A549 (cell line): Measurements from ENCODE around the gene AMFR. TPM values are rescaled to one million over a fixed set of nuclear protein-coding genes. Genes with fewer than 3 reads are reported as not detected.

Experiments
- ATAC-seq, 2 experiments: fragments of 200-7000 bp in 1 of 2; fragments of >200 bp in 1 of 2; cut with Nextera tagmentation in 1 of 2; cut with Tn5 transposase in 1 of 2; 3 replicates each; pipeline versions ENCODE4 v1.8.0 to v1.9.1; 2018 to 2020; ENCODE audit warnings: mild to moderate bottlenecking in 1 of 2, moderate library complexity in 1 of 2
- CTCF ChIA-PET: fragments of 300-600 bp; sonication (Branson Sonifier 250); formaldehyde crosslinking; extraction: SDS; loops from one replicate; lab custom pipeline; 2021; ENCODE audit warnings: antibody characterized with exemption, inconsistent platforms; lab: Yijun Ruan, JAX
- POLR2A ChIA-PET: fragments of 350-600 bp; formaldehyde crosslinking; extraction: SDS; loops from one replicate; lab custom pipeline; 2021; ENCODE audit warnings: antibody characterized with exemption, inconsistent platforms; lab: Yijun Ruan, JAX
- DNase-seq, 2 experiments: peaks; one replicate each; pipeline versions ENCODE4 v3.0.0 to v3.0.0-alpha.2; 2011 to 2016; ENCODE audit warnings: low read depth in 1 of 2, low spot score in 1 of 2
- FAIRE-seq: peaks from 2 replicates; lab custom pipeline; 2011; peaks lifted over from hg19 to GRCh38; lab: Jason Lieb, UNC
- H3K27ac ChIP-seq, 2 experiments: fragments of >200 bp; sonication (Bioruptor Twin); formaldehyde crosslinking; 3 replicates each; pipeline ENCODE4 v1.5.1; 2016 to 2017
- H3K4me1 ChIP-seq: fragments of >200 bp; sonication (Bioruptor Twin); formaldehyde crosslinking; 3 replicates; pipeline ENCODE4 v1.6.1; 2016
- H3K4me2 ChIP-seq: fragments of >200 bp; sonication (Bioruptor Twin); formaldehyde crosslinking; 3 replicates; pipeline ENCODE4 v1.6.1; 2016
- H3K4me3 ChIP-seq: fragments of >200 bp; sonication (Bioruptor Twin); formaldehyde crosslinking; 3 replicates; pipeline ENCODE4 v1.5.1; 2016
- H3K9me3 ChIP-seq: fragments of >200 bp; sonication (Bioruptor Twin); formaldehyde crosslinking; 3 replicates; pipeline ENCODE4 v1.6.1; 2016
- BHLHE40 ChIP-seq: IDR thresholded peaks from 2 replicates; pipeline ENCODE4 v1.6.1; 2012; ENCODE audit warnings: low read depth, low read length, inconsistent platforms
- CBX8 ChIP-seq: fragments of 200-600 bp; sonication (generic); IDR thresholded peaks from 2 replicates; pipeline ENCODE4 v1.6.1; 2016
- CEBPB ChIP-seq, 2 experiments: fragments of >200 bp in 1 of 2; sonication (Bioruptor Twin) in 1 of 2; formaldehyde crosslinking in 1 of 2; IDR thresholded peaks; 2 replicates each; pipeline ENCODE4 v1.6.1; 2012 to 2016
- CHD2 ChIP-seq: fragments of 150-350 bp; IDR thresholded peaks from 2 replicates; pipeline ENCODE4 v1.6.1; 2014; ENCODE audit warnings: low read length; ENCODE audit not compliant: partially characterized antibody
- ELK1 ChIP-seq: fragments of 150-350 bp; IDR thresholded peaks from 2 replicates; pipeline ENCODE4 v1.6.1; 2014; ENCODE audit warnings: low read depth, mild to moderate bottlenecking, low read length
- FOSL2 ChIP-seq, 2 experiments: fragments of 450-650 bp in 1 of 2; fragments of >200 bp in 1 of 2; sonication (Bioruptor Twin) in 1 of 2; formaldehyde crosslinking; IDR thresholded peaks; 2 replicates each; pipeline versions ENCODE4 v1.5.0 to v1.6.1; 2016 to 2020; ENCODE audit warnings: mild to moderate bottlenecking in 1 of 2, moderate library complexity in 1 of 2
- FOXS1 ChIP-seq: fragments of 250-450 bp; sonication (Bioruptor Pico); IDR thresholded peaks from 2 replicates; pipeline ENCODE4 v1.5.0; 2020; ENCODE audit warnings: mild to moderate bottlenecking, moderate library complexity
- GATA3 ChIP-seq: IDR thresholded peaks from 2 replicates; pipeline ENCODE4 v1.6.1; 2012; ENCODE audit warnings: borderline replicate concordance
- HOXA7 ChIP-seq: fragments of 250-450 bp; sonication (Bioruptor Pico); IDR thresholded peaks from 2 replicates; pipeline ENCODE4 v1.5.0; 2020; ENCODE audit warnings: mild to moderate bottlenecking, moderate library complexity
- JUN ChIP-seq, 2 experiments: fragments of >200 bp; sonication (Bioruptor Twin); formaldehyde crosslinking; IDR thresholded peaks; 2 replicates in 1 of 2; 3 replicates in 1 of 2; pipeline ENCODE4 v1.6.1; 2016 to 2017
- JUNB ChIP-seq: fragments of >200 bp; sonication (Bioruptor Twin); formaldehyde crosslinking; IDR thresholded peaks from 2 replicates; pipeline ENCODE4 v1.6.1; 2016
- MAFK ChIP-seq: fragments of 450-650 bp; IDR thresholded peaks from 2 replicates; pipeline ENCODE4 v1.6.1; 2014; ENCODE audit not compliant: partially characterized antibody
- MAX ChIP-seq: IDR thresholded peaks from 2 replicates; pipeline ENCODE4 v1.6.1; 2012
- MAZ ChIP-seq: fragments of 150-350 bp; IDR thresholded peaks from 2 replicates; pipeline ENCODE4 v1.6.1; 2014; ENCODE audit warnings: antibody characterized with exemption, low read depth, low read length, borderline replicate concordance
- NR3C1 ChIP-seq: fragments of >200 bp; sonication (Bioruptor Twin); formaldehyde crosslinking; IDR thresholded peaks from 3 replicates; pipeline ENCODE4 v1.6.1; 2017
- PBX3 ChIP-seq: IDR thresholded peaks from 2 replicates; pipeline ENCODE4 v1.6.1; 2012
- POLR2A ChIP-seq: IDR thresholded peaks from 2 replicates; pipeline ENCODE4 v1.6.1; 2012; ENCODE audit warnings: mild to moderate bottlenecking, low read length
- REST ChIP-seq: fragments of 200-600 bp; sonication (generic); IDR thresholded peaks from 2 replicates; pipeline ENCODE4 v1.6.1; 2016; ENCODE audit warnings: antibody characterized with exemption, mild to moderate bottlenecking, moderate library complexity
- RNF2 ChIP-seq: fragments of 200-600 bp; sonication (generic); IDR thresholded peaks from 2 replicates; pipeline ENCODE4 v1.6.1; 2016; ENCODE audit warnings: low read depth, mild to moderate bottlenecking, antibody characterized with exemption, moderate library complexity, borderline replicate concordance
- SMC3 ChIP-seq: fragments of >200 bp; sonication (Bioruptor Twin); formaldehyde crosslinking; IDR thresholded peaks from 3 replicates; pipeline ENCODE4 v1.6.1; 2018; ENCODE audit warnings: inconsistent platforms
- ZC3H11A ChIP-seq: fragments of 450-650 bp; IDR thresholded peaks from 2 replicates; pipeline ENCODE4 v1.6.1; 2014; ENCODE audit warnings: antibody characterized with exemption, mild to moderate bottlenecking
- ZFP36 ChIP-seq: fragments of 450-650 bp; IDR thresholded peaks from 2 replicates; pipeline ENCODE4 v1.6.1; 2014; ENCODE audit warnings: borderline replicate concordance; ENCODE audit not compliant: partially characterized antibody
- WGBS: methylation state at CpG from one replicate; pipeline ENCODE4 v1.1.6; 2017; ENCODE audit errors: missing lambda C conversion rate; 5-methylcytosine and 5-hydroxymethylcytosine counted together
- polyA plus RNA-seq, 4 experiments: library from polyadenylated mRNA; depleted of rRNA in 3 of 4; stranded (reverse); fragments of >200 nt; fragmentation: RNase III in 1 of 4; extraction: RNeasy Plus Mini Kit Qiagen cat#74134 plus additional on column Dnase treatment in 1 of 4; gene quantifications; 2 replicates in 3 of 4; 3 replicates in 1 of 4; pipeline ENCODE4 v1.2.3, GENCODE V29; 2011 to 2017

Gene AMFR
- polyA plus RNA-seq, 2 of the 4 experiments (the other 2 are of a cell fraction) = 68.9 to 88.5 TPM

GRCh38 chr16:56411123-56411522 lies 14.2 kb downstream of the AMFR start (continued):
- TF ChIP-seq MAX (no peak), BHLHE40 (no peak), ZC3H11A (no peak)

- Histone ChIP-seq H3K4me1 (peaks cover 50% of the 10 kb centered on the region), H3K4me2 (peak overlapping the region; percentile 89), H3K9me3 (no peaks in the 10 kb centered on the region), H3K27ac (peak overlapping the region; percentile 89 to 90)
- CTCF ChIA-PET = interaction anchor here (0.6 to 1.5 kb wide), 4 partner anchors 53 to 327 kb away, joined by 3 to 4 read pairs (median 4); no protein-coding TSS in a partner anchor
- ATAC-seq (peak; percentile 83 to 85), FAIRE-seq (peak; percentile 18)
- POLR2A ChIA-PET = interaction anchor here (0.6 to 1.7 kb wide), 4 partner anchors 26 to 249 kb away, joined by 3 to 11 read pairs (median 4); partner anchors contain the start of genes MT2A, NUDT21 and OGFOD1
- WGBS = 3% methylated on average over 4 of the region's 4 CpGs
- TF ChIP-seq CEBPB (IDR thresholded peaks at IDR 0.05) = peak; percentile 75 to 90
- TF ChIP-seq FOSL2 (IDR thresholded peaks at IDR 0.05) = no peak; the same call in 1 of the 2 replicates
- TF ChIP-seq FOSL2 (CRISPR knock-in tag; IDR thresholded peaks at IDR 0.05) = peak; percentile 39
- no peak for TF ChIP-seq ZFP36
- TF ChIP-seq MAX = peak; percentile 50
- TF ChIP-seq JUNB = peak; percentile 5; the same call in 1 of the 2 replicates
- TF ChIP-seq, all 56 proteins: peak for 4
- peak; percentile 20 to 65 for DNase-seq
- peak overlapping the region; percentile 25; the same call in 2 of the 3 replicates for H3K4me3 ChIP-seq
Measured at GRCh38 chr16:56409195-56409594, 16.1 kb downstream of the AMFR start.

GRCh38 chr16:56408379-56409098 lies 16.8 kb downstream of the AMFR start:
- CTCF ChIA-PET = interaction anchor here (0.6 to 1.5 kb wide), 5 partner anchors 52 to 327 kb away, joined by 3 to 4 read pairs (median 3); no protein-coding TSS in a partner anchor
- H3K4me1 ChIP-seq = peaks cover 50% of the 10 kb centered on the region
- peak; percentile 33 to 68 for DNase-seq
- H3K4me3 ChIP-seq = peak overlapping the region; percentile 25; the same call in 2 of the 3 replicates
- POLR2A ChIA-PET = interaction anchor here (1.5 to 1.7 kb wide), 2 partner anchors 43 to 200 kb away, joined by 5 to 11 read pairs; partner anchors contain the start of genes MT2A, NUDT21 and OGFOD1
- TF ChIP-seq JUN (IDR thresholded peaks at IDR 0.05) (peak in 1 of 2 experiments; percentile 40; a peak in 1 of 5 replicates), GATA3 (no peak), FOSL2 (IDR thresholded peaks at IDR 0.05) (no peak), FOSL2 (CRISPR knock-in tag; IDR thresholded peaks at IDR 0.05) (peak; percentile 27; the same call in 1 of the 2 replicates)
- TF ChIP-seq, all 56 proteins: peak for 2
- Histone ChIP-seq H3K27ac (peak overlapping the region; percentile 89 to 90), H3K9me3 (no peaks in the 10 kb centered on the region), H3K4me2 (peak overlapping the region; percentile 89)
- ATAC-seq (peak; percentile 92 to 94), FAIRE-seq (peak; percentile 63)
- WGBS = 31% methylated on average over 7 of the region's 7 CpGs

- ATAC-seq (no peak), FAIRE-seq (no peak), DNase-seq (no peak)
- H3K9me3 ChIP-seq = no peaks in the 10 kb centered on the region
- WGBS = 68% methylated on average over 4 of the region's 4 CpGs
- peak overlapping the region in 1 of 2 experiments; percentile 38; a peak in 1 of 6 replicates for H3K27ac ChIP-seq
- CTCF ChIA-PET = interaction anchor here (0.6 kb wide), 1 partner anchor 43 kb away, joined by 4 read pairs; no protein-coding TSS in a partner anchor
- no peak overlapping the region for H3K4me3 ChIP-seq
- H3K4me1 ChIP-seq = peaks cover 48% of the 10 kb centered on the region
- POLR2A ChIA-PET = no interaction called here
- H3K4me2 ChIP-seq = no peak overlapping the region
- TF ChIP-seq PBX3 = no peak
- TF ChIP-seq FOXS1 (CRISPR knock-in tag) = no peak
- no peak for TF ChIP-seq MAZ
- no peak for TF ChIP-seq MAFK
- TF ChIP-seq POLR2A = no peak
- no peak for TF ChIP-seq CBX8
- TF ChIP-seq CHD2 = no peak
- TF ChIP-seq SMC3 = no peak
- TF ChIP-seq JUN (IDR thresholded peaks at IDR 0.05) = no peak
- no peak for TF ChIP-seq JUNB
- no peak for TF ChIP-seq NR3C1
- no peak for TF ChIP-seq ELK1
- TF ChIP-seq REST = no peak
- TF ChIP-seq RNF2 = no peak
- TF ChIP-seq HOXA7 = no peak
Measured at GRCh38 chr16:56405977-56406672, 19.2 kb downstream of the AMFR start.
